Skeletal muscle satellite cell (primary cell): ENCODE results near the gene IL17RC.

Experiments
- H3K27me3 ChIP-seq: 2 replicates; pipeline ENCODE4 v1.7.0; 2013; ENCODE audit warnings: low read length; ENCODE audit not compliant: control insufficient read depth, insufficient read depth
- H3K36me3 ChIP-seq: 2 replicates; pipeline ENCODE4 v1.7.0; 2013; ENCODE audit warnings: mild to moderate bottlenecking, control low read depth, low read length; ENCODE audit not compliant: insufficient read depth
- H3K4me1 ChIP-seq: 2 replicates; pipeline ENCODE4 v1.7.0; 2013; ENCODE audit warnings: low read length; ENCODE audit not compliant: control insufficient read depth, insufficient read depth
- H3K4me2 ChIP-seq: 2 replicates; pipeline ENCODE4 v1.7.0; 2013; ENCODE audit warnings: mild to moderate bottlenecking, low read length
- H3K4me3 ChIP-seq: 2 replicates; pipeline ENCODE4 v1.7.0; 2013; ENCODE audit warnings: low read length
- H3K9ac ChIP-seq: 2 replicates; pipeline ENCODE4 v1.7.0; 2013; ENCODE audit warnings: mild to moderate bottlenecking, low read depth, low read length, moderate library complexity
- H3K9me3 ChIP-seq: replicated peaks from 2 replicates; pipeline ENCODE4 v1.7.0; 2013; ENCODE audit warnings: mild to moderate bottlenecking, control low read depth, low read length

The IL17RC gene

GRCh38 chr3:9940746-9941145, 23.8 kb downstream of the IL17RC start:
- no peaks in the 10 kb centered on the region for H3K27me3 ChIP-seq
- H3K9me3 ChIP-seq, result no peaks in the 10 kb centered on the region
- peaks cover 3% of the 10 kb centered on the region for H3K36me3 ChIP-seq
- no peak overlapping the region for H3K9ac ChIP-seq
- no peak overlapping the region for H3K4me2 ChIP-seq
- no peaks in the 10 kb centered on the region for H3K4me1 ChIP-seq
- H3K4me3 ChIP-seq, result no peak overlapping the region

DNA sequence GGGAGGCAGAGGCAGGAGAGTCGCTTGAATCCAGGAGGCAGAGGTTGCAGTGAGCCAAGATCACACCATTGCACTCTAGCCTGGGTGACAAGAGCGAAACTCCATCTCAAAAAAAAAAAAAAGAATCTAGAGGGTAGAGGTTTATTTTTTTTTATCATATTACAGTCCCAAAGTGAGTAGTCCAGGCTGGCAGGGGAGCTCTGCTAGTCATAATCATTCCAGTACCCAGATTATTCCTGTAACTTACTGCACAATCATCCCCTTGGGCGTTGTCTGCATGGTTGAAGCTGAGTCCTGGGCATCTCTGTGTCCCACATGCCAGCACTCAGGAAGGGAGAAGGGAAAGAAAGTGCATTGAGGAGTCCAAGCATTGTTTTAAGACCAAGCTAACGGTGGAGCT, 25.3 kb downstream of the IL17RC start:
- Histone ChIP-seq H3K4me1 (peaks cover 5% of the 10 kb centered on the region), H3K9ac (no peak overlapping the region), H3K27me3 (no peaks in the 10 kb centered on the region), H3K4me3 (no peak overlapping the region), H3K36me3 (no peaks in the 10 kb centered on the region), H3K4me2 (no peak overlapping the region), H3K9me3 (no peaks in the 10 kb centered on the region)

GRCh38 chr3:9942934-9943690, 26.2 kb downstream of the IL17RC start:
- Histone ChIP-seq H3K9me3 (no peaks in the 10 kb centered on the region), H3K4me1 (peaks cover 11% of the 10 kb centered on the region), H3K27me3 (no peaks in the 10 kb centered on the region), H3K36me3 (no peaks in the 10 kb centered on the region), H3K4me2 (no peak overlapping the region), H3K4me3 (no peak overlapping the region), H3K9ac (no peak overlapping the region)

DNA sequence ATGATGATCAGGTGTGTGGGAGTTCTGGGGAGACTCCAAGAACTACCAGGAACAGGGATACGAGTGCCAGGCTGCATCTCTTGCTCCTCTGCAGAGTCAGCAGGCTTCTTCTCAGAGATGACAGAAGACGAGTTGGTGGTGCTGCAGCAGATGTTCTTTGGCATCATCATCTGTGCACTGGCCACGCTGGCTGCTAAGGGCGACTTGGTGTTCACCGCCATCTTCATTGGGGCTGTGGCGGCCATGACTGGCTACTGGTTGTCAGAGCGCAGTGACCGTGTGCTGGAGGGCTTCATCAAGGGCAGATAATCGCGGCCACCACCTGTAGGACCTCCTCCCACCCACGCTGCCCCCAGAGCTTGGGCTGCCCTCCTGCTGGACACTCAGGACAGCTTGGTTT, 27.4 kb downstream of the IL17RC start:
- peaks cover 11% of the 10 kb centered on the region for H3K4me1 ChIP-seq
- no peaks in the 10 kb centered on the region for H3K36me3 ChIP-seq
- H3K4me3 ChIP-seq, result no peak overlapping the region
- H3K4me2 ChIP-seq, result no peak overlapping the region
- H3K9me3 ChIP-seq, result no peaks in the 10 kb centered on the region
- no peak overlapping the region for H3K9ac ChIP-seq
- no peaks in the 10 kb centered on the region for H3K27me3 ChIP-seq

DNA sequence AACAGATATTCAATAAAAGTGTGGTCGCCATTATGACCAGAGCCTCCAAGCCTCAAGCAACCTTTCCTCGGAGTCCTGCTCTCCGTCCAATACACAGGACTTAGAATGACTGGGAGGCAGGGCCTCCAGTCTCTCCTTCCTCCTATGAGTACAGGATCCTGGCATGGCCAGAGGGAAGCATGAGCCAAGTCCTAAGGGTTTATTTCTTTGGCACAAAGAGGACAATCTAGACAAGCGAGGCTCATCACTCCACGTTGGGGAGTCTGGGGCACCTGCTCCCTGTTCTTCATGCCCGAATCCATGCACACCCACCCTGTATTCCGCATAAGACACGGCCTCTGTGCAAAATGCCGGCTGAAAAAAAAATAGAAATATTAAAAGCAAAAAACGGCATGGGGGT, 28.5 kb downstream of the IL17RC start:
- H3K36me3 ChIP-seq, result no peaks in the 10 kb centered on the region
- H3K4me1 ChIP-seq, result peaks cover 11% of the 10 kb centered on the region

GRCh38 chr3:9946112-9947024, 29.5 kb downstream of the IL17RC start:
- peaks cover 12% of the 10 kb centered on the region for H3K4me1 ChIP-seq
- peak overlapping the region; percentile 81 for H3K9ac ChIP-seq
- no peaks in the 10 kb centered on the region for H3K9me3 ChIP-seq
- peak overlapping the region; percentile 92 for H3K4me2 ChIP-seq
- no peaks in the 10 kb centered on the region for H3K27me3 ChIP-seq
- H3K4me3 ChIP-seq, result peak overlapping the region; percentile 86
- no peaks in the 10 kb centered on the region for H3K36me3 ChIP-seq

More for the DNA sequence above, 28.5 kb downstream of the IL17RC start:
- H3K9me3 ChIP-seq, result no peaks in the 10 kb centered on the region
- peak overlapping the region; percentile 86 for H3K4me3 ChIP-seq
- no peaks in the 10 kb centered on the region for H3K27me3 ChIP-seq
- no peak overlapping the region for H3K9ac ChIP-seq
- no peak overlapping the region for H3K4me2 ChIP-seq

DNA sequence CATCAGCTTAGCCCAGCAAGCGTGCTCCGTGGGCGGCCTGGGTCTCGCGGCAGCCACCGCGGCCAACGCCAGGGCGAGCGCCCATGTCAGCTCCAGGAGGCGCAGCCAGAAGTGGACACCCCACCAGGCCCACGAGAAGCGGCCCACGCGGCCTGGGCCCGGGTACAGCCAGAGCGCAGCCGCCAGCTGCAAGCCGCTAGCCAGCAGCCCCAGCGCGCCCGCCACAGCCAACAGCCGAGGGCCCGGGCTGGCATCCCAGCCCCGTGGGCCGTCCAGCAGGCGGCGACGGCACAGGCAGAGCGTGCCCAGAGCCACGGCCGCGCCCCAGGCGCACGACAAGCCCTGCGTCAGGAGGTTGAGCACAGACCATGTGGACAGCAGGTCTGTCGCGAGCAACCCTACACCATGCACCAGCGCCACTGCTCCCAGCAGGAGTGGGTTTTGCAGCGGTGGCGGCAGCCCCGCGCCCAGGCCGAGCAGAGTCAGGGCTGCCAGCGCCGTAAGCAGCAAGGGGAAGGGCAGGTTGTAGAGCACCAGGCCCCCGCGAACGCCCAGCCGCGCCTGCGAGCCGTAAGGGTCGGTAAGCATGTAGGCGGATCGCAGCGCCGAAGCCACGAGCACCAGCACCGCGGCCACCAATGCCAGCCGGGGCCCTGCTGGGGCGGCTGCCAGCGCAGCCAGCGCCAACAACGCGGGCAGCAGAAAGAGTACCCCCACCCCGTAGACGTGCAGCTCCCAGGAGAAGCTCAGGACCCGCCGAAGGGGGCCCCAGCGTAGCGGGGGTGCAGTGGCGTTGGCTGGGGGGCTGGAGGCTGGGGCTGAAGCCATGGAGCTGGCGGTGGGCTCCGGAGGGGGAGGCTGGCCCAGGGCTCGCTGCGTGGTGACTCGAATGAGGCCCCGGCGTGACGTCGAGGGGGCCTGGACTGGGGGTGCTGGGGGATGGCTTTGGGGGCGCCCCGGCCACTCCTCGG, 30.4 kb downstream of the IL17RC start:
- Histone ChIP-seq H3K4me1 (peaks cover 19% of the 10 kb centered on the region), H3K9me3 (no peaks in the 10 kb centered on the region), H3K27me3 (no peaks in the 10 kb centered on the region), H3K9ac (peak overlapping the region; percentile 77), H3K36me3 (no peaks in the 10 kb centered on the region), H3K4me3 (peak overlapping the region; percentile 86), H3K4me2 (peak overlapping the region; percentile 92)

- peaks cover 19% of the 10 kb centered on the region for H3K4me1 ChIP-seq
- H3K9ac ChIP-seq, result no peak overlapping the region
- no peak overlapping the region for H3K4me2 ChIP-seq
- H3K9me3 ChIP-seq, result no peaks in the 10 kb centered on the region
- no peaks in the 10 kb centered on the region for H3K27me3 ChIP-seq
- no peak overlapping the region for H3K4me3 ChIP-seq
- H3K36me3 ChIP-seq, result no peaks in the 10 kb centered on the region
Observed at GRCh38 chr3:9948586-9948985, 31.7 kb downstream of the IL17RC start.

DNA sequence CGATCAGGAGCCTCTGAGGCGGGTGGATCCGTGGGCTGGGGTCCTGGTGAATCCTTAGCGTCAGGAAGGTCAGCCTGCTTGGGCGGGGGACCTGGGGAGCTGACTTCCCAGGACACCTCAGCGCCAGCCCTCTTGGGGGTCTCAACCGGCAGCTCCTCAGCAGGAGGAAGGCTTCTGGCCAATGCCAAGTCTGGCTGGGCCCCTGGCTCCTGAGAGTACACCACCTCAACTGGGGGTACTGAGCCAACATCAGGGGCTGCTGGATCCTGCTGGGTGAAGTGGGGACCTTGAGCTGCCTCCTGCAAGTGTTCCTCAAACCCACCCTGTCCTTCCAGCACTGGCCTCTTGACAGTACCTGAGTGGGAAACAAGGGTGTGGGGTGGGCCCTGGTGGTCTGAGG, 32.2 kb downstream of the IL17RC start:
- H3K4me2 ChIP-seq, result no peak overlapping the region
- H3K27me3 ChIP-seq, result no peaks in the 10 kb centered on the region
- no peak overlapping the region for H3K4me3 ChIP-seq
- H3K9me3 ChIP-seq, result no peaks in the 10 kb centered on the region
- peaks cover 19% of the 10 kb centered on the region for H3K4me1 ChIP-seq
- H3K36me3 ChIP-seq, result no peaks in the 10 kb centered on the region
- no peak overlapping the region for H3K9ac ChIP-seq

GRCh38 chr3:9949626-9950025, 32.7 kb downstream of the IL17RC start:
- Histone ChIP-seq H3K4me1 (peaks cover 19% of the 10 kb centered on the region), H3K27me3 (no peaks in the 10 kb centered on the region), H3K4me2 (no peak overlapping the region), H3K9me3 (no peaks in the 10 kb centered on the region), H3K36me3 (no peaks in the 10 kb centered on the region), H3K9ac (no peak overlapping the region), H3K4me3 (no peak overlapping the region)

- H3K36me3 ChIP-seq, result no peaks in the 10 kb centered on the region
- no peaks in the 10 kb centered on the region for H3K9me3 ChIP-seq
- H3K4me3 ChIP-seq, result no peak overlapping the region
Observed at GRCh38 chr3:9951126-9951525, 34.2 kb downstream of the IL17RC start.

More at GRCh38 chr3:9951126-9951525, 34.2 kb downstream of the IL17RC start:
- no peak overlapping the region for H3K9ac ChIP-seq
- peaks cover 24% of the 10 kb centered on the region for H3K4me1 ChIP-seq
- H3K4me2 ChIP-seq, result peak overlapping the region; percentile 89
- H3K27me3 ChIP-seq, result no peaks in the 10 kb centered on the region
